BE2C (cell line): Measurements from ENCODE around the gene DCAF17.

Experiments
- DNase-seq: peaks from one replicate; pipeline ENCODE4 v3.0.0-alpha.2; 2020
- H3K27me3 ChIP-seq: fragments of 250-450 bp; sonication (Bioruptor Pico); 2 replicates; pipeline ENCODE4 v1.5.1; 2020; ENCODE audit warnings: mild to moderate bottlenecking
- H3K36me3 ChIP-seq: fragments of 250-450 bp; sonication (Bioruptor Pico); 2 replicates; pipeline ENCODE4 v1.5.1; 2020; ENCODE audit warnings: mild to moderate bottlenecking
- H3K4me1 ChIP-seq: fragments of 250-450 bp; sonication (Bioruptor Pico); 2 replicates; pipeline ENCODE4 v1.5.1; 2020
- H3K4me3 ChIP-seq: 2 replicates; pipeline ENCODE4 v1.5.1; 2011; ENCODE audit warnings: low read depth, low read length
- H3K9me3 ChIP-seq: fragments of 250-450 bp; sonication (Bioruptor Pico); 2 replicates; pipeline ENCODE4 v1.5.1; 2020
- CTCF ChIP-seq: IDR thresholded peaks from 2 replicates; pipeline ENCODE4 v1.5.1; 2012; ENCODE audit warnings: mild to moderate bottlenecking, low read depth, low read length

DCAF17 gene

GRCh38 chr2:171480908-171481307 is 46.9 kb downstream of the DCAF17 start:
- Histone ChIP-seq H3K4me1 (no peaks in the 10 kb centered on the region), H3K4me3 (no peak overlapping the region), H3K36me3 (no peaks in the 10 kb centered on the region), H3K27me3 (no peaks in the 10 kb centered on the region), H3K9me3 (no peaks in the 10 kb centered on the region)
- no peak for TF ChIP-seq CTCF
- no peak for DNase-seq

- no peaks in the 10 kb centered on the region for H3K9me3 ChIP-seq
- H3K4me1 ChIP-seq, result no peaks in the 10 kb centered on the region
- H3K4me3 ChIP-seq, result no peak overlapping the region
- no peaks in the 10 kb centered on the region for H3K27me3 ChIP-seq
- TF ChIP-seq CTCF, result no peak
- H3K36me3 ChIP-seq, result no peaks in the 10 kb centered on the region
- no peak for DNase-seq
Measured at GRCh38 chr2:171482308-171482707, 48.3 kb downstream of the DCAF17 start.

- no peaks in the 10 kb centered on the region for H3K4me1 ChIP-seq
- no peaks in the 10 kb centered on the region for H3K27me3 ChIP-seq
- H3K36me3 ChIP-seq, result no peaks in the 10 kb centered on the region
- H3K4me3 ChIP-seq, result no peak overlapping the region
- no peaks in the 10 kb centered on the region for H3K9me3 ChIP-seq
- DNase-seq, result no peak
- TF ChIP-seq CTCF, result no peak
Measured at GRCh38 chr2:171482877-171483276, 48.9 kb downstream of the DCAF17 start.

- Histone ChIP-seq H3K9me3 (no peaks in the 10 kb centered on the region), H3K4me1 (no peaks in the 10 kb centered on the region), H3K27me3 (no peaks in the 10 kb centered on the region), H3K36me3 (no peaks in the 10 kb centered on the region), H3K4me3 (no peak overlapping the region)
- no peak for TF ChIP-seq CTCF
- DNase-seq, result no peak
Measured at GRCh38 chr2:171483793-171484192, 49.8 kb downstream of the DCAF17 start.

- no peak overlapping the region for H3K4me3 ChIP-seq
- H3K4me1 ChIP-seq, result no peaks in the 10 kb centered on the region
- H3K36me3 ChIP-seq, result no peaks in the 10 kb centered on the region
- no peak for TF ChIP-seq CTCF
- DNase-seq, result no peak
- H3K27me3 ChIP-seq, result no peaks in the 10 kb centered on the region
- no peaks in the 10 kb centered on the region for H3K9me3 ChIP-seq
Measured at GRCh38 chr2:171485116-171485515, 51.1 kb downstream of the DCAF17 start.

- DNase-seq, result no peak
- H3K9me3 ChIP-seq, result no peaks in the 10 kb centered on the region
- no peak for TF ChIP-seq CTCF
- H3K36me3 ChIP-seq, result no peaks in the 10 kb centered on the region
- H3K4me1 ChIP-seq, result no peaks in the 10 kb centered on the region
- no peak overlapping the region for H3K4me3 ChIP-seq
- H3K27me3 ChIP-seq, result no peaks in the 10 kb centered on the region
Measured at GRCh38 chr2:171487201-171487600, 53.2 kb downstream of the DCAF17 start.
